HL-60 (cell line): Measurements from ENCODE around the gene MYBPH.

Source experiments
- DNase-seq, 2 experiments: peaks; one replicate each; pipeline ENCODE4 v3.0.0-alpha.2; 2010 to 2020; ENCODE audit warnings: low read depth in 1 of 2, low spot score in 1 of 2
- H3K27ac ChIP-seq: fragments of 250-450 bp; sonication (Bioruptor Pico); replicated peaks from 2 replicates; pipeline ENCODE4 v1.5.1; 2020; ENCODE audit warnings: mild to moderate bottlenecking, moderate library complexity
- H3K27me3 ChIP-seq: fragments of 250-450 bp; sonication (Bioruptor Pico); 2 replicates; pipeline ENCODE4 v1.5.1; 2021; ENCODE audit warnings: mild to moderate bottlenecking, moderate library complexity; ENCODE audit not compliant: insufficient read depth, poor library complexity, severe bottlenecking
- H3K4me3 ChIP-seq: replicated peaks from 2 replicates; pipeline ENCODE4 v1.5.1; 2011; ENCODE audit warnings: mild to moderate bottlenecking, control low read depth, low read length; ENCODE audit not compliant: insufficient read depth
- GABPA ChIP-seq: IDR thresholded peaks from 2 replicates; pipeline ENCODE4 v1.6.1; 2012; ENCODE audit warnings: low read depth
- POLR2AphosphoS5 ChIP-seq: IDR thresholded peaks from 2 replicates; pipeline ENCODE4 v1.6.1; 2012; ENCODE audit warnings: low read depth
- SPI1 ChIP-seq: IDR thresholded peaks from 2 replicates; pipeline ENCODE4 v1.6.1; 2012; ENCODE audit warnings: low read depth, mild to moderate bottlenecking, borderline replicate concordance
- TF ChIP-seq, protein P1 (sequence below): IDR thresholded peaks from 2 replicates; pipeline ENCODE4 v1.6.1; 2012; ENCODE audit warnings: low read depth; ENCODE audit not compliant: insufficient replicate concordance
- TF ChIP-seq, protein P2 (sequence below): IDR thresholded peaks from one replicate; pipeline ENCODE4 v1.5.1; 2011; ENCODE audit warnings: low read length, control low read depth, inconsistent platforms; ENCODE audit not compliant: insufficient read depth

The MYBPH gene

GRCh38 chr1:203128716-203129500 is 46.7 kb downstream of the MYBPH start:
- TF ChIP-seq, protein P1, sequence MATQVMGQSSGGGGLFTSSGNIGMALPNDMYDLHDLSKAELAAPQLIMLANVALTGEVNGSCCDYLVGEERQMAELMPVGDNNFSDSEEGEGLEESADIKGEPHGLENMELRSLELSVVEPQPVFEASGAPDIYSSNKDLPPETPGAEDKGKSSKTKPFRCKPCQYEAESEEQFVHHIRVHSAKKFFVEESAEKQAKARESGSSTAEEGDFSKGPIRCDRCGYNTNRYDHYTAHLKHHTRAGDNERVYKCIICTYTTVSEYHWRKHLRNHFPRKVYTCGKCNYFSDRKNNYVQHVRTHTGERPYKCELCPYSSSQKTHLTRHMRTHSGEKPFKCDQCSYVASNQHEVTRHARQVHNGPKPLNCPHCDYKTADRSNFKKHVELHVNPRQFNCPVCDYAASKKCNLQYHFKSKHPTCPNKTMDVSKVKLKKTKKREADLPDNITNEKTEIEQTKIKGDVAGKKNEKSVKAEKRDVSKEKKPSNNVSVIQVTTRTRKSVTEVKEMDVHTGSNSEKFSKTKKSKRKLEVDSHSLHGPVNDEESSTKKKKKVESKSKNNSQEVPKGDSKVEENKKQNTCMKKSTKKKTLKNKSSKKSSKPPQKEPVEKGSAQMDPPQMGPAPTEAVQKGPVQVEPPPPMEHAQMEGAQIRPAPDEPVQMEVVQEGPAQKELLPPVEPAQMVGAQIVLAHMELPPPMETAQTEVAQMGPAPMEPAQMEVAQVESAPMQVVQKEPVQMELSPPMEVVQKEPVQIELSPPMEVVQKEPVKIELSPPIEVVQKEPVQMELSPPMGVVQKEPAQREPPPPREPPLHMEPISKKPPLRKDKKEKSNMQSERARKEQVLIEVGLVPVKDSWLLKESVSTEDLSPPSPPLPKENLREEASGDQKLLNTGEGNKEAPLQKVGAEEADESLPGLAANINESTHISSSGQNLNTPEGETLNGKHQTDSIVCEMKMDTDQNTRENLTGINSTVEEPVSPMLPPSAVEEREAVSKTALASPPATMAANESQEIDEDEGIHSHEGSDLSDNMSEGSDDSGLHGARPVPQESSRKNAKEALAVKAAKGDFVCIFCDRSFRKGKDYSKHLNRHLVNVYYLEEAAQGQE, result no peak
- TF ChIP-seq SPI1, result no peak
- no peak for TF ChIP-seq POLR2AphosphoS5
- TF ChIP-seq GABPA, result no peak
- TF ChIP-seq, protein P2, sequence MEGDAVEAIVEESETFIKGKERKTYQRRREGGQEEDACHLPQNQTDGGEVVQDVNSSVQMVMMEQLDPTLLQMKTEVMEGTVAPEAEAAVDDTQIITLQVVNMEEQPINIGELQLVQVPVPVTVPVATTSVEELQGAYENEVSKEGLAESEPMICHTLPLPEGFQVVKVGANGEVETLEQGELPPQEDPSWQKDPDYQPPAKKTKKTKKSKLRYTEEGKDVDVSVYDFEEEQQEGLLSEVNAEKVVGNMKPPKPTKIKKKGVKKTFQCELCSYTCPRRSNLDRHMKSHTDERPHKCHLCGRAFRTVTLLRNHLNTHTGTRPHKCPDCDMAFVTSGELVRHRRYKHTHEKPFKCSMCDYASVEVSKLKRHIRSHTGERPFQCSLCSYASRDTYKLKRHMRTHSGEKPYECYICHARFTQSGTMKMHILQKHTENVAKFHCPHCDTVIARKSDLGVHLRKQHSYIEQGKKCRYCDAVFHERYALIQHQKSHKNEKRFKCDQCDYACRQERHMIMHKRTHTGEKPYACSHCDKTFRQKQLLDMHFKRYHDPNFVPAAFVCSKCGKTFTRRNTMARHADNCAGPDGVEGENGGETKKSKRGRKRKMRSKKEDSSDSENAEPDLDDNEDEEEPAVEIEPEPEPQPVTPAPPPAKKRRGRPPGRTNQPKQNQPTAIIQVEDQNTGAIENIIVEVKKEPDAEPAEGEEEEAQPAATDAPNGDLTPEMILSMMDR, result no peak

GRCh38 chr1:203128431-203128715 is 47.3 kb downstream of the MYBPH start:
- H3K27me3 ChIP-seq, result peaks cover 27% of the 10 kb centered on the region
- H3K4me3 ChIP-seq, result no peak overlapping the region
- TF ChIP-seq GABPA (no peak), POLR2AphosphoS5 (no peak), SPI1 (no peak)
- TF ChIP-seq, protein P1, result no peak
- TF ChIP-seq, protein P2, result no peak
- H3K27ac ChIP-seq, result no peak overlapping the region
- DNase-seq, result no peak

More at GRCh38 chr1:203128716-203129500, 46.7 kb downstream of the MYBPH start:
- DNase-seq, result no peak
- H3K27me3 ChIP-seq, result peaks cover 25% of the 10 kb centered on the region
- no peak overlapping the region for H3K27ac ChIP-seq
- no peak overlapping the region for H3K4me3 ChIP-seq

DNA sequence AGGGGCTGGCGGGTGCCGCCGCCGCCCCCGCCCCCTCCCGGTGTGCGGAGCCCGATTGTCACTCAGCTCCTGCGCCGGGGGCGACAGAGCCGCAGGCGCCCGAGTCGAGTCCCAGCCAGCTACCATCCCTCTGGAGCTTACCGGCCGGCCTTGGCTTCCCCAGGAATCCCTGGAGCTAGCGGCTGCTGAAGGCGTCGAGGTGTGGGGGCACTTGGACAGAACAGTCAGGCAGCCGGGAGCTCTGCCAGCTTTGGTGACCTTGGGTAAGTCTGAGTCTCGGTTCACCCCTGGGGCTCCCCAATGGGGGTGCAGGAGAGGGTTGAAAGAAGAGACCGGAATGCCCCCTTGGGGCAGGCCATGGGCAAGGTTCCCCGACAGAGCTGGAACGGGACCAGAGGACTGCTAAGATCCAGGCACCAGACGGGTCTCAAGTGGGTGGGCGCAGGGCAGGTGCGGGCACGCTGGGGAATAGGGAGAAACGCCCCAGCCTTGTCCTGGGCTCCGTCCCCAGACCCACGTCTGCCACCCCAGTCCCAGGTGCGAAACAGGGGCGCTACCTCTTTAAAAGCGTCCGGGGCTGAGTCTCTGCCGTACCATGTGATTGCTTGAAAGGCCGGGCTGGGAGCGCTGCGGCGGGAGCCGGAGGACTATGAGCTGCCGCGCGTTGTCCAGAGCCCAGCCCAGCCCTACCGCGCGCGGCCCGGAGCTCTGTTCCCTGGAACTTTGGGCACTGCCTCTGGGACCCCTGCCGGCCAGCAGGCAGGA is 47.8 kb downstream of the MYBPH start, which contains the start of gene ADORA1:
TSS of gene ADORA1 (plus strand) at position 61 of the 765 bp plus-strand sequence. CDS start 1,116 bp downstream, outside the sequence.
- no peak within 1 kb of the TSS for H3K4me3 ChIP-seq
- TF ChIP-seq, protein P2, result no peak
- no peak for TF ChIP-seq POLR2AphosphoS5
- no peak for TF ChIP-seq SPI1
- no peak for TF ChIP-seq GABPA
- TF ChIP-seq, protein P1, result no peak
- H3K27me3 ChIP-seq, result peaks cover 27% of the 10 kb centered on the region
- H3K27ac ChIP-seq, result no peak within 1 kb of the TSS
- DNase-seq, result no peak
